NCI-H510A (cell line): ENCODE data around the gene SLC7A10.
"Not testable (repeated sequence)": the region's sequence is repeated elsewhere in the genome, so short reads cannot be mapped to it uniquely, and the experiment has no call there.

Experiments used
- DNase-seq: peaks from one replicate; lab custom pipeline; 2025; lab: John Stamatoyannopoulos, UW

The SLC7A10 gene

GRCh38 chr19:33238481-33239149 lies 13.0 kb upstream of the SLC7A10 start:
- no peak for DNase-seq

- DNase-seq: no peak
These were observed 11.2 kb upstream of the SLC7A10 start for GRCh38 chr19:33236696-33237390.

DNA sequence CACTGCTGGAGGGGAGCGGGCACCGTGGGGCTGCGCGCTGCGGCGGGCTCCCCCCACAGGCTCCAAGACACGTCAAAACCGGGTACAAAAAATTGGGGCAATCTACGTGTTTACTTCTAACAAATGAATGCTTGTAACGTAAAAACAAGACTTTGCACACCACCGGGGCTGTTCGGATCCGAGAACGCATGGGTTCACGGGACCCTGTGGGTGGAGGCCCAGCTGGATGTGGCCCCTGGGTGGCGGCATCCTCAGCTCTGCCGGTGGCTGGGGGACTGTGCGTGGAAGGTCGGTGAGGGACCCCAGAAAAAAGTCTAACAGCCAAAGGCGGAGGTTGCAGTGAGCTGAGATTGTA lies 10.3 kb upstream of the SLC7A10 start:
- DNase-seq: no peak

DNA sequence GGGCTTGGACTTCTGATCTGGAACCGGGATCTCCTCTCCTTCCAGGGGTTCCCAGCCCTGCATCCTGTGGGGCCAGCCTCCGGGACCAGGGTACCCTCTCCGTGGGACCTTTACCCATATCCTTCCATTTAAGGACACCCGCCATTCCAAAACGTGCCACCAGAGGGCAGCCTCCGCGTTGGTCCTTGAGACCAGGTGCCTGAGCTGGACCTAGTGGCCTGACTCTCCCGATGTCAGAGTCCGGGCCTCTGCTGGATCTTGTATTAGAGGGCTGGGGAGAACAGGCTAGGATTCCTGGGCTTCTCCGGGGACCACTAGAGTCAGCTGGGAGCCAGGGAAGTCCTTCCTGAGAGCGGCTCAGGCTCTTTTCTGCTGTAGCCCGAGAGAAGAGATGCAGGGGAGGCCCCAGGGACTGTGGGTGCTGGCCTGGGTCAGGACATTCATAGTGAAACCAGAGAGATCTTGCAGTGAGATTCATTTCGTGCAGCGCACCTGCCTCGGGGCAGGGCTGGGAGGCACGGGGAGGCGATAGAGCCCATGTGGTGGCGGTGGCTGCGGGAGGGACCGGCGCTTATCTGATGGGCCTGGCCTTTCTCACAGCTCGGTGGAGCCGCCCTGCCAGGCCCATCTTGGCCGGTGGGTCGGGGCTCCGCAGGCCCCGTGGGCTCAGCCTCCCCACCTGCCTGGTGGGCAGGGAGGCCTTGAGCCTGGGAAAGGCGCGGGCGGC lies 9.8 kb upstream of the SLC7A10 start:
- no peak for DNase-seq

- DNase-seq: no peak
These were observed 9.1 kb upstream of the SLC7A10 start for GRCh38 chr19:33234736-33235135.

DNA sequence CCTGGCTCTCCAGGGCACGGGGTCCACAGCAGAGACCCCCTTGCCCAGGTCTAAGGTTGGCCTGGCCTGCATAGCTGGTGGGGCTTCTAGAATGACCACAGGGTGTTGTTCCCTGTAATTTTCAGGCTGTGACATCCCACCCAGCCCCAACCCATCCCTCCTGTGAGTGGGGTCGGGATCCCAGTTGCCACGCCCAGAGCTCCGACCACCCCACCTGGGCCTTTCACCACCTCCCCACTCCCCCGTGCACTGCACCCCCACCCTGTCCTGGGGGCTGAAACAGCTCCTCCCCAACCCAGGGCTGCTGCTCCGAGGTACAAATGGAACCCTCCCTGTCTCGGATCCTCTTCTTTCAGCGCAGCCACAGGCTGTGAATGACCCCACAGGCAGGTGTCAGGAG lies 8.4 kb upstream of the SLC7A10 start:
- no peak for DNase-seq

- no peak for DNase-seq
These were observed 7.6 kb upstream of the SLC7A10 start for GRCh38 chr19:33233056-33233873.

DNA sequence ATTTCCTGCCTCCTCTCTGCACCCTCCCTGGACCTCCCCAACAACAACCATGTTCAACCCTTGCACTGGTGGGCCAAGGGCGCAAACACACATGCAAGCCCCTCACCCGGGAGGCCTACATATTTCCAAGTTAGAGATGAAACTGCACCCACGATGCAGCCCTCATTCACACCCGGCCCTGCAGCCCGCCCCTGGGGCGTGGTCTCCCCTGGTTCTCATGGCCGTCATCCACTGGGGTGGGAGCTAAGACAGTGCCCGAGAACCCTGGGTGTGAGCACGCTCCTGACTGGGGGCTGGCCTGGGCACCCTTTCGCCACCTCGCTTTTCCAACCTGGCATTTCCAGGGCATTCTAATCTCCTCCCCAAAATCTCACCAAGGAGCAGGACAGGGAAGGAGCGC lies 7.0 kb upstream of the SLC7A10 start:
- no peak for DNase-seq

DNA sequence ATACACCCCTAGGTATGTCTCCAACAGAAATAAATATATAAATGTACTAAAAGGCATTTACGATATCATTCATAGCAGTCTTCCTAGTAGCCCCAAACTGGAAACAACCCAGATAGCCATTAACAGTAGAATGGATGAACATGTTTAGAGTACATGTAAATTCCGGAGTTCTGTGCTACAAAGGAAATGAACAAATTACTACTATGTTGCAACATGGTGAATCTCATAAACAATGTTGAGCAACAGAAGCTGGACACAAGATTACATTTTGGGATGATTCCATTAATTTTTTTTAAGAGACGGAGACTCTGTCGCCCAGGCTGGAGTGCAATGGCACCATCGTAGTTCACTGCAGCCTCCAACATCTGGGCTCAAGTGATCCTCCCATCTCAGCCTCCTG lies 5.9 kb upstream of the SLC7A10 start:
- DNase-seq: no peak

DNA sequence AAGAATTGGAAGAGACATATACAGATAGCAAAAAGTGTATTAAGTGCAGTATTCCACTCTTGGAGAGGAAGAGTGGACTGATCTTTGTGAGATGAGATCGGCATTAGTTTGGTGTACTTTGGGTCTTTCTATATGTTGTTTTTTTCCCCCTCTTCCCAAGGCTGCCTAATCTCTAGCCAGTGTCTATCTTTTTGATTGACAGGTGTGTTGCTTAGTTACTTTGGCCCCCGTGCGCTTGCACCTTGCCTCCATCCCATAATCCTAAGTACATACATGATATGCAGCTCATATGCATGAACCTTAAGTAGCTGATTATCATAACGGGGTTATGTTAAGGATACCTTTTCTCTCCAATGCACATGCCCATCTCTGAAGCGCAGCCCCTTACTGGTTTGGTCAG lies 4.3 kb upstream of the SLC7A10 start:
- no peak for DNase-seq

DNA sequence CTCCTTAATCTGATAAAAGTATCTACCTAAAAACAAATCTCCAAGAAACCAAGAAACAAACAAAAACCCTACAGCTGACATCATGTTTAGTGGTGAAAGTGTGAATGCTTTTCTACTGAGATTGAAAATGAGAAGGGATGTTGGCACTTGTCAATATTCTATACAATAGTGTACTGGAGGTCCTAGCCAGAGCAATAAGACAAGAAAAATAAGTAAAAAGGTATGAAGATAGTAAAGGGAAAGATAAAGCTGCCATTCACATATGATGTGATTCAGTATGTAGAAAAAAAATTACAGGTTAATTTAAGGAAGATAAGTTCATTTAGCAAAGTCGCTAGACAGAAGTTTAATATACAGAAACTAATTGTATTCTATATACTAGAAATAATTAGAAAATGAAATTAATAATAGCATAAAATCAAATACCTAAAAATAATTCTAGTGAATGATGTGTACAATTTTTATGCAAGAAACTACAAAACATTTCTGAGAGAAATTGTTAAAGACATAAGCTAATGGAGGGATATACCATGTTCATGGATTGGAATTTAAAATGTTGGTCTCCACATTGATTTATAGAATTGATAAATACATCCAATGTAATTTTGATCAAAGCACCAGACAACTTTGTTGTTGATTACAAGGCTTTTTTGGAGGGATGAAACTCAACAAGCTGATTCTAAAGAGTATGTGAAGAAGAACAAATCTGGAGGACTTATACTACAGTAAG lies 2.4 kb upstream of the SLC7A10 start:
- DNase-seq: no peak

- DNase-seq: no peak
These were observed 1.6 kb upstream of the SLC7A10 start for GRCh38 chr19:33227242-33227650.

DNA sequence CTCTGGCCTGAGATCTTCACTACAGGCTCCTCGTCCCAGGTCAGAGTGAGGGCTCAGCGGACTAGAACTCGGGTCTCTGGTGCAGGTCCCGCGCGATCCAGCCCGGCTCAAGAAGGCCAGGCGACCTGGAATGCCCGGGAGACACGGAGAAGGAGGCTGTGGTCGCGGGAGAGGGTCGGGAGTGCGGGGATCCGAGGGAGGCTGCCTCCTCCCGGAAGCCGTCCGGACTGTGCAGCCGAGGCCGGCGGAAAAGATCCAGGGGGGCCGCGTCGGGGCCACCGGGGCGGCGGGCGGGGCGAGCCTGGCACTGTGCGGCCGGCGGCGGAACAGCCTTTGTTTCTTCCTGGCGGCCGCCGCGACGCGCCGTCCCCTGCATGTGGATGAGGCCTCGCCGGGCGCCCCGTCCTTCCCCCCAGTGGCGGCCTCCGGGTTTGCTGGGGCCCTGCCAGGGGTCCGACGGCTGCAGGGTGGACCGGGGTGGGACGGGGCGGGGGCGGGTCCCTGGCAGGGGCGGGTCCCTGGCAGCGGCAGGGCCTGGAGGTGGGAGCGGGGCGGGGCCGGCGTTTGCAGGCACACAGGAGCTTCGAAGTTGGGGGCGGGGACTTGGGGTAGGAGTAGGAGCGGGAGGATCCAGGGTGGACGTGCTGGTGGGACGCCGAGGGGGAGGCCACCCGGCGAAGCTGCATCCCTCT lies 1.0 kb upstream of the SLC7A10 start:
- no peak for DNase-seq

DNA sequence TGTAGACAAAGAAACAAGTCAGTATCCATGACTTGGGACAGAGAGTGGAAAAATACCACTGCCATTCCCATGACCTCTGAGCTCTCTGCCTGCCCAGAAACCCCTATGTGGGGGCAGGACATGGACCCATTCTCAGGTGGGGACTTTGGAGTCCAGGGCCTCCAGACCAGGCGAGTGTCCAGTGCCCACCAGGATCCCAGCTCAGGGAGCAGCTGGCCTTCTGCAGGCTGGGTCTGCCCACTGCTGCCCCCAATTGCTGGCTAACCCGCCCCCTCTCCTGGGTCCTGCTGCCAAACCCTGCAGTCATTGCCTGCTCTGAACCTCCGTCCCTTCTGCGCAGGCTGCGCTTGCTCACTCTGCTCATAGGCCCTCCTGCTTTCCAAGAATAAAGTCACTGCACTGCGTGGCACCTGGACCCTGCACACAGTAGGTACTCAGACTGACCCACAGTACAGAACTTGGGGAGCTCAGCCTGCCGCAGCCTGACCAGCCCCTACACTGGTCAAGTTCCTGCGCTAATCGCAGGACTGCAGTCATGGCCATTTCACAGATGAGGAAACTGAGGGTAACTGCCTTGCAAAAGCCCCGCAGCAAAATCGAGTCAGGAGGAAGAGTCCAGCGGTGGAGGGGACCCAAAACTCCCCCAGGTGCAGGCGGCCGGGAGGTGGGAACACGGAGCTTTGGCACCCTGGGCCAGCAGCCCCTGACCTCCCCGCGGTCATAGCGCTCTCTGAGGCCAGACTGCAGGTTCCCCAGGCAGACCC lies 774 bp downstream of the SLC7A10 start:
- DNase-seq: no peak

DNA sequence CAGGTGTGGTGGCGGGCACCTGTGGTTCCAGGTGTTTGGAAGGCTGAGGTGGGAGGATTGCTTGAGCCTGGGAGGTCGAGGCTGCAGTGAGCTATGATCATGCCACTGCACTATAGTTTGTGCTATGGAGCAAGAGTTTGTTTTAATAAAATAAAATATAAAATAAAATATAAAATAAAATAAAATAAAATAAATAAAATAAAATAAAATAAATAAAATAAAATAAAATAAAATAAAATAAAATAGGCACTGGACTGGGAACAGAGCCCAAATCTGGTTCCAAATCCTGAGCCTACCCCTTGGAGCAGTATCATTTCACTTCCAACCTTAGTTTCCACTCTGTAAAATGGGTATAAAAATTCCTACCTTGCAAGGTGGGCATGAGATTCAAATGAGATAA lies 3.4 kb downstream of the SLC7A10 start:
- not testable (repeated sequence) for DNase-seq

- DNase-seq: no peak
These were observed 4.0 kb downstream of the SLC7A10 start for GRCh38 chr19:33221638-33222037.

DNA sequence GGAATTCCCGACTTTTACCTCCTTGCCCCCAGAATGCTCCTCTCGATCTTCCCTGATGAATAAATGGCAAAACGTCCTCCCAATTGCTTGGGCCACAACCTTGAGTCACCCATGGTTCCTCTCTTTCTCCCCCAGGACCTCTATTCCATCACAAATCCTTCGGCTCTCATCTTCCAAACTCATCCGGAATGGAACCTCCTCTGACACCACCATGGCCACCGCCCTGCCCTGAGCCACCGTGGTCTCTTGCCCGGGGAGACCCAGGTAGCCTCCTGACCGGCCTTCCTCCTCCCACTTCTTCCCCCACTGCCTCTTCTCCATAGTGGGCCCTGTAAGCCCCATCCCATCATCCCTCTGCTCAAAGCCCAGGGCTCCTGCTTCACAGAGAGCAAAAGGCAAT lies 4.9 kb downstream of the SLC7A10 start:
- no peak for DNase-seq

DNA sequence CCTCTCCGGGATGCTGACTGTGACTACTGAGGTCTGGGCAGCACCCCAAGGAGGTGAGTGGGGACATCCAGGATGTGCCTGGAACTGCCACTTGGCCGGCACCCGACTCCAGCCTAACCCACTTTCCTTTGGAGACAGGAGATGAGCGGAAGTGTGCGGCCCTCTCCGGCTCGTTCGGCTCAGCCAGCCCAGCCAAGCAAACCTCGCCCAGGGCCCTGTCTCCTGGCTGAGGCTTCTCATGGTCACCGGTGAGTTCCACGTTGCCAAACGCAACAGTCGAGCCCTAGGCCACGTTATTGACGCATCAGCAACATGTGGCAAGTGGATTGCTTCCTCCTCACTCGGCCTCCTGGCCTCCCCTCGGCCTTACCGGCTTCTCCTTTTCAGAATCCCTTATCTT lies 5.5 kb downstream of the SLC7A10 start:
- DNase-seq: no peak

- DNase-seq: no peak
These were observed 6.3 kb downstream of the SLC7A10 start for GRCh38 chr19:33219261-33219815.

DNA sequence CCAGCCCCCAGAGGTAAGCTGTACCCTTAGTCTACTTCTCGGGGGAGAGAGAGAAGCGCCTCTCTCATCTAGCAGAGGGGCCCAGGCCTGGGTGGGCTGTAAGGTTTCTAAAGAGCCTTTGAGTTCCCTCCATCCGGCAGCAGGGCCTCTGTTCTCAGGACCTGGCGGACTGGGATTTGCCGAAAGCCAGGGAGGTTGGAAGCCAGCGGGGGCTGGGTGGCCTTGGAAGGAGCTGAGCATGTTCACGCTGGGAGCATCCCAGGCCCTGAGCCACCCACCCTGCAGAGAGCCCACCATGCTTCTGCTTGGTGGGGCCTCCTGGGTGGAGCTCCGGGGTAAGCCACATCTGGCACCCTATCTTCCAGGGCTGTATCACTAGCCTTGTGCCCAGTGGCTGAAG lies 7.8 kb downstream of the SLC7A10 start:
- no peak for DNase-seq
